ENCODE results near the gene WDR62.

DNA sequence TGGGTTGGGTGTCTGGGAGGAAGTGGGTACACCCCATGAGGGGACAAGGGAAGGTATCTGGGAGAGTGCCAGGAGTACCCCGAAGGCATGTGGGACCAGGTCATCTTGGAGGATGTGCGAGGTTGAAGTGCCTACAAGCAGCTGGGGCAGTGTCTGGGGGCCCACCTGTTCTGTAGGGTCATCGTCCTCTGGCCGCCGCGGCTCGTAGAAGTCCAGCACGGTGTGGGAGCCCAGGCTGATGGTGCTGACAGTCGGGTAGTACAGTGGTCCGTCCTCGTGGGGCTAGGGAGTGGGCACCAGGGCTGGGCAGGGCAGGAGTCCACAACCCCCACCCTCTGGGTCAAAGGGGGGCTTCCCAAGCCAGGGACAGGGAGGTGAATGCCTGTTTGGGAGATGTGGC, 44.3 kb upstream of the WDR62 start:
- no peak for TF ChIP-seq CTCF (IDR thresholded peaks at IDR 0.05; ENCODE audit: insufficient read depth, low read depth, low read length)
- no peak for TF ChIP-seq EZH2 (IDR thresholded peaks at IDR 0.05; ENCODE audit: insufficient read depth, low read length)
